HG02678 (cell line): Measurements from ENCODE around the gene BLOC1S4.
"Not testable (repeated sequence)": the region's sequence is repeated elsewhere in the genome, so short reads cannot be mapped to it uniquely, and the experiment has no call there.

Experiments used
- ATAC-seq: cut with Tn5 transposase; IDR thresholded peaks from one replicate; pipeline ENCODE4 v1.9.1; 2021; ENCODE audit warnings: mild to moderate bottlenecking, moderate library complexity; ENCODE audit not compliant: unreplicated experiment

The BLOC1S4 gene, protein sequence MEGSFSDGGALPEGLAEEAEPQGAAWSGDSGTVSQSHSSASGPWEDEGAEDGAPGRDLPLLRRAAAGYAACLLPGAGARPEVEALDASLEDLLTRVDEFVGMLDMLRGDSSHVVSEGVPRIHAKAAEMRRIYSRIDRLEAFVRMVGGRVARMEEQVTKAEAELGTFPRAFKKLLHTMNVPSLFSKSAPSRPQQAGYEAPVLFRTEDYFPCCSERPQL

DNA sequence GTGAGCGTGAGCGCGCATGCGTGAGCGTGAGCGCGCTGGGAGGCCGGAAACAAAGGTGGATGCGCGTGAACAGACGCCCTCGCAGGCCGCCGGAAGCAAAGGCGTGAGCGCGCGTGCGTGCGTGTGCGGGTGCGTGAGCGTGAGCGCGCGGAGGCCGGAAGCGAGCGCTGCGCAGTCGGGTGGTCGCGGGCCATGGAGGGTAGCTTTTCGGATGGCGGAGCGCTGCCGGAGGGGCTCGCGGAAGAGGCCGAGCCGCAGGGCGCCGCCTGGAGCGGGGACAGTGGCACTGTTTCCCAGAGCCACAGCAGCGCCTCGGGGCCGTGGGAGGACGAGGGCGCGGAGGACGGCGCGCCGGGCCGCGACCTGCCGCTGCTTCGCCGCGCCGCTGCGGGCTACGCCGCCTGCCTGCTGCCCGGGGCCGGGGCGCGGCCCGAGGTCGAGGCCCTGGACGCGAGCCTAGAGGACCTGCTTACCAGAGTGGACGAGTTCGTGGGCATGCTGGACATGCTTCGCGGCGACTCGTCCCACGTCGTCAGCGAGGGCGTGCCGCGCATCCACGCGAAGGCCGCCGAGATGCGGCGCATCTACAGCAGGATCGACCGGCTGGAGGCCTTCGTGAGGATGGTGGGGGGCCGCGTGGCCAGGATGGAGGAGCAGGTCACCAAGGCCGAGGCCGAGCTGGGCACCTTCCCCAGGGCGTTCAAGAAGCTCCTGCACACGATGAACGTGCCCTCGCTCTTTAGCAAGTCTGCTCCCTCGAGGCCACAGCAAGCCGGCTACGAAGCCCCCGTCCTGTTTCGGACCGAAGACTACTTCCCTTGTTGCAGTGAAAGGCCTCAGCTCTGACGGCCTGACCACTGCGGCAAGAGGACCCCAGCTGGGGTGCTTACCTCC lies at the start of gene BLOC1S4:
TSS of gene BLOC1S4 (plus strand) at position 157 of the 894 bp plus-strand sequence. CDS start at position 193, 36 bp downstream.
- ATAC-seq: peak; percentile 91

DNA sequence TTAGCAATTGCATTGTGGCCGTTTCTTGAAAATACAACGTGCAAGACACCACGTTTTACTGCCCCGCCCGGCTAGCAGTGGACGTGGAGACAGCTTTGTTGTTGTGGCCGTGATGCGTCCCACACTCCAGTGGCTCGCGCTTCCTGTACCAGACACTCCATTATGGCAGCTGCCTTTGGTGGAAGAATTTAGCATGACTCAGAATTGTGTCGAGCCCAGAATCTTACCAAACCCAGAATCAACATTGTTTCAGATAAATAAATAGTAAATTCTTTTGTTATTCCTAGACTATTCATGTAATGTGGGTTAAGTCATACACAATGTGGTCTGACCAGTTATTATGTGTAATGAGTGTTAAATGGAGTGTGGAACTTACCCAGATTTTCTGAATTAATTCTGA lies 47.6 kb upstream of the BLOC1S4 start:
- no peak for ATAC-seq

DNA sequence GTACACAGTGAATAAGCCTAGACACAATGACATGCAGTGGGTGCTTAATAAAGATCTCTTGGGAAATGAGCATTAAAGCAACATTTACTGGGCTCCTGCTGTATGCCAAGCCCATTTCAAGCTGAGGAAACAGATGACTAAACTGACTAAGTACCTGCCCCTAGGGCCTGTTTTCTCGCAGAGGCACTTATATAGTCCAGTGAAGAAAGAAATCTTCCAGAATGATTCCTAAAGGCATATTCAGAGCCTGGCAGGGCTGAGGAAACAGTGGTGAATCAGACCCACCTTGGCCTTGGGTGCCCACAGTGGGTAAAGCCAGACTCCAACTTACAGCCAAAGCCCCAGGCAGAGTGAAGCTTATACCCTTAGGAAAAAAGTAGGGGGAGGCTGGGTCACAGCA lies 44.3 kb upstream of the BLOC1S4 start:
- no peak for ATAC-seq

DNA sequence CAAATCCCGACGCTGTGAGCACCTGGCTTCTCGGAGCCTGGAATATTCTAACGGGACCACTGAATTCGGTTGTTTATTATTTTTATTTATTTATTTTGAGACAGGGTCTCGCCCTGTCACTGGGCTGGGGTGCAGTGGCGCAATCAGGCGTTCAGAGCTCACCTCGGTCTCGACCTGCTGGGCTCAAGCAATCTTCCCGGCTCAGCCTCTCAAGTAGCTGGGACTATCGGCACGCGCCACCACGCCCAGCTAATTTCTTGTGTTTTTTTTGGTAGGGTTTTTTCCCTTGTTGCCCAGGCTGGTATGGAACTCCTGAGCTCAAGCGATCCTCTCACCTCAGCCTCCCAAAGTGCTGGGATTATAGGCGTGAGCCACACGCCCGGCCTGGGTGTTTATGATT lies 43.8 kb upstream of the BLOC1S4 start:
- no peak for ATAC-seq

DNA sequence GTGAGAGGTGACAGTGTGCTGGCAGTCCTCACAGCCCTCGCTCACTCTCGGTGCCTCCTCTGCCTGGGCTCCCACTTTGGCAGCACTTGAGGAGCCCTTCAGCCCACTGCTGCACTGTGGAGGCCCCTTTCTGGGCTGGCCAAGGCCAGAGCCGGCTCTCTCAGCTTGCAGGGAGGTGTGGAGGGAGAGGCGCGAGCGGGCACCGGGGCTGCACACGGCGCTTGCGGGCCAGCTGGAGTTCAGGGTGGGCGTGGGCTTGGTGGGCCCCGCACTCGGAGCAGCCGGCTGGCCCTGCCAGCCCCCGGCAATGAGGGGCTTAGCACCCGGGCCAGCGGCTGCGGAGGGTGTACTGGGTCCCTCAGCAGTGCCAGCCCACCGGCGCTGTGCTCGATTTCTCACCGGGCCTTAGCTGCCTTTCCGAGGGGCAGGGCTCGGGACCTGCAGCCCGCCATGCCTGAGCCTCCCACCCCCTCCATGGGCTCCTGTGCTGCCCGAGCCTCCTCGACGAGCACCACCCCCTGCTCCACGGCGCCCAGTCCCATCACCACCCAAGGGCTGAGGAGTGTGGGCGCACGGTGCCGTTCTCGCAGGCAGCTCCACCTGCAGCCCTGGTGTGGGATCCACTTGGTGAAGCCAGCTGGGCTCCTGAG lies 43.3 kb upstream of the BLOC1S4 start:
- ATAC-seq: not testable (repeated sequence)

DNA sequence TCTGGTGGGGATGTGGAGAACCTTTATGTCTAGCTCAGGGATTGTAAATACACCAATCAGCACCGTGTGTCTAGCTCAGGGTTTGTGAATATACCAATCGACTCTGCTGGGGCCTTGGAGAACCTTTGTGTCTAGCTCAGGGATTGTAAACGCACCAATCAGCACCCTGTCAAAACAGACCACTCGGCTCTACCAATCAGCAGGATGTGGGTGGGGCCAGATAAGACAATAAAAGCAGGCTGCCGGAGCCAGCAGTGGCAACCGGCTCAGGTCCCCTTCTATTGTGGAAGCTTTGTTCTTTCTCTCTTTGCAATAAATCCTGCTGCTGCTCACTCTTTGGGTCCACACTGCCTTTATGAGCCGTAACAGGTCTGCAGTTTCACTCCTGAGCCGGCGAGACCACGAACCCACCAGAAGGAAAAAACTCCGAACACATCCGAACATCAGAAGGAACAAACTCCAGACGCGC lies 42.7 kb upstream of the BLOC1S4 start:
- ATAC-seq: not testable (repeated sequence)

DNA sequence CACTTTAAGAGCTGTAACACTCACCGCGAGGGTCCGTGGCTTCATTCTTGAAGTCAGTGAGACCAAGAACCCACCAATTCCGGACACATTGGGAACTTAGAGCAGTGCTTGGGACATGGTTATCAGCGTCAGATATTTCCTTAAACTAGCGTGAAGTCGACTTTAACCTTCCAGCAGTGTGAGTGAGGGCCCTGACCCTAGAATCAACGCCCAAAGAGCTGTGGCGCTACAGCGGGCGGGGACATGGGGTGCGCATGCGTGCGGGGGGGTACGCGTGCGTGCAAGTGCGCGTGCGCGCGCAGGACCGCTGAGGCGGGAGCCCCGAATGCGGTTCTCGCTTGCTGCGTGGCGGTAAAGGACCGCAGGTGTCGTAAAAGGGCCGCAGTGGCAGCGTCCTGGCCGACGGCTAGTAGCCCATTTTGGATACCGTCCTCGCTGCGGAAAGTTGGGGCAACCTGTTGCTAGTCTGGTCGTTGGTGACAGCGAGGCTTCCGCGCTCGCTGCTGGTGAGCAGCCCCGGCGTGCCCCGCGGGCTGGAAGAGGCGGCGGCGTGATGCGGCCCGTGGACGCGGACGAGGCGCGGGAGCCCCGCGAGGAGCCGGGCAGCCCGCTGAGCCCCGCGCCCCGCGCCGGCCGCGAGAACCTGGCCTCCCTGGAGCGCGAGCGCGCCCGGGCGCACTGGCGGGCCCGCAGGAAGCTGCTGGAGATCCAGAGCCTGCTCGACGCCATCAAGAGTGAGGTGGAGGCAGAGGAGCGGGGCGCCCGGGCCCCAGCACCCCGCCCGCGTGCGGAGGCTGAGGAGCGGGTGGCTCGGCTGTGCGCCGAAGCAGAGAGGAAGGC lies 42.1 kb upstream of the BLOC1S4 start:
- ATAC-seq: peak; percentile 77

DNA sequence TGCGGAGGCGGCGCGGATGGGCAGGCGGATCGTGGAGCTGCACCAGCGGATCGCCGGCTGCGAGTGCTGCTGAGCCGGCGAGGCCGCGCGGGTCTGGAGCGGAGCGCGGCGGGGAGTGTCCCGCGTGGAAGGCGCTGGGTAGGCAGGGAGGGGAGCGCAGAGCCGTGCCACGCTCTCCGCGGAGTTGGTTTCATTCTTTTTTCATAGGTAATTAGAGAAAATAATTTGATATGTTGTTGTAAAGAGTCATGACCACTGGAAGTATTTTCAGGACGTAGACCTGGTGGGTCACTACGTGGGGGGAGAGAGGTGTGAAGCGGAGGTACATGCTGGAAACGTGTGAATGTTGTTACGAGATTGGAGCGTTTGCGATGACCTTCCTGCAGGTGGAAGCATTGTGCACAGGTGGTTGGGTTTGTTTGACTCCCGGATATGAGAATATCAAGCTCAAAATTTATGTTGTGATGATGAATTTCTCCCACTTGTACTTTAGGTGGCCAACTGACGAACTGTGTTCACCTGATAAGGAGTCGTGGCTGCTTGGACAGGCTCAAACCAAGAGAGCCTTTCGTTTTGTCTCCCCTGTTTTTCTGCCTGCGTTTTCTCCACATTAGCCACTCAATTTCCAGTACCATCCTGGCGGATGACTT lies 41.3 kb upstream of the BLOC1S4 start:
- ATAC-seq: peak; percentile 39

DNA sequence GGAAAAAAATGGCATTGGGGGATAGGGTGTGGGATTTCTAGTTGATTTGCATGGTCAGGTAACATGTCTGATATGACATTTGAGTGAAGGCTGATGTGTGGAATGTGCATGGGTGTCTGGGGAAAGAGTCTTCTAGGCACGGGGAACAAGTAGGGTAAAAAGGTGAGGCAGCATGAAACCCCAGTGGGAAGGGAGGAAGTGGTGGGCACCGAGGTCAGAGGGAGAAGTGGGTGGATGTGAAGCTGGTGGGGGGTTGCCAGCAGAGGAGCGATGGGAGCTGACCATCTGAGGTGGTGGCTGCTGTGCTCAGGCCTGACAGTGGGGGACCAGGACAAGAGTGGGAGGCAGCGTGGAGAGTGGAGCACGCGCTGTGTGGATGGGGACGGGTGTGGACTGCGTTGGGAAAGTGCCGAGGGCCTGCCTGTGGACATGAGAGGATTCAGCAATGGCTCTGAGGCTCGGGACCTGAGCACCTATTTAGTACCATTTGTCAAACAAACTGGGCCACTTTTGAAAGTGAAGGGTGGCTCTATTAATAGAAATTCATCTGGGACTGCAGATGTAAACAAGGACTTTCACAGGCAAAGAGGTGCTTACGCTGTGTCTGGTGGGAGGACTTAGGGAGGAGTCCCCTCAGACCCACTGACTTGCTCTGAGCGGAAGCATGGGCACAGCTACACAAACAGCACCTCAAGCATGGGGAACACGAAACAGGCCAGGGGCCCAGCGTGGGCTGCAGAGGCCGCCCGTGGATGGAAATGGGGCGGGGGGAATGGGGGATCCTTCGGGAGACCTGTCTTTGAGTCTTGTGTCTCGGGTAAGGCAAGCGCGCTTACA lies 39.0 kb upstream of the BLOC1S4 start:
- no peak for ATAC-seq

DNA sequence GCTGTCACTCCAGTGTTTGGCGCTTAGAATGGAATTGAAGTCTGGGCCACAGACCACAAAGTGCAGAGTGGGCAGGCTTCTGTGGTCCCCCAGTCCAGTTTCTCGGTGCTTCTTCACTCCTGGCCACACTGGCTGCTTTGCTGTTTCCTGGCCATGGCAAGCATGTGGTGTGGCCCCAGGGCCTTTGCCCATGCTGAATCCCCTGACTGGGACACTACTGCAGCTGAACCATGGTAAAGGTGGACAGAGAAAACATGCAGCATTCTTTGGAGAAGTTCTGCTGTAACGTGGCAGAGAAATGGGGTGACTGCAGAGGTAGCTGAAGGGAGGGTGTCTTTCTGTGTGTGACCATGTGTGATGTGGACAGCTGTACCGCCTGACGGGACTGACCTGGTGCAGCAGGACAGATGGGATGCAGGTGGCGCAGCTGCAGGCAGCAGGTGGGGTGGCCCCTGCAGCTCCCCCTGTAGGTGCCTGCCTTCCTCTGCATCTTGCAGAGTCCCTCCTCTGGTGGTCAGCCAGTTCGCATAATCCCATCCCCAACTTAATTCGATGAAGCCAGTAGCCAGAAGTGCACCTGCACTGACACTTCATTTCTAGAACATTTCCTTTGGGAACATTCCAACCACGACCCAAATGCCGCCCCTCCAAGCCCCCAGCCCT lies 35.5 kb upstream of the BLOC1S4 start:
- ATAC-seq: no peak

DNA sequence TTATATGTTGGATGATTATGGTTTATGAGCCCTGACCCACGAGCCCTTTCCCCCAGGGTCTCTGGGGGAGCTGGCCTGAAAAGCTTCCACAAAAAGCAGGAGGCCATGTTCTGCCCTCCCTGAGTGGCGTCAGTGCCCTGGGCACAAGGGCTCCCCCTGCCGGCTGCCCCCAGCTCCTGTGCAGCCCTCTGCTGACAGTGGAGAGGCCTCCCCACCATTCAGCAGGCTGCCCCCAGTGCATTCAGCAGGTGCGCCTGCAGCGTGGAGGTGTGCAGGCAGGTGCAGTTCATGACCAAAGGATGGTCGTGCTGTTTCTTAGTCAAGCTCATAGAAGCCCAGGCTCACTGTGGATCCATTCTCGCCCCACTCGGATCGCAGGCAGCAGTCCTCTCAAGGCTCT lies 34.8 kb upstream of the BLOC1S4 start:
- ATAC-seq: no peak

DNA sequence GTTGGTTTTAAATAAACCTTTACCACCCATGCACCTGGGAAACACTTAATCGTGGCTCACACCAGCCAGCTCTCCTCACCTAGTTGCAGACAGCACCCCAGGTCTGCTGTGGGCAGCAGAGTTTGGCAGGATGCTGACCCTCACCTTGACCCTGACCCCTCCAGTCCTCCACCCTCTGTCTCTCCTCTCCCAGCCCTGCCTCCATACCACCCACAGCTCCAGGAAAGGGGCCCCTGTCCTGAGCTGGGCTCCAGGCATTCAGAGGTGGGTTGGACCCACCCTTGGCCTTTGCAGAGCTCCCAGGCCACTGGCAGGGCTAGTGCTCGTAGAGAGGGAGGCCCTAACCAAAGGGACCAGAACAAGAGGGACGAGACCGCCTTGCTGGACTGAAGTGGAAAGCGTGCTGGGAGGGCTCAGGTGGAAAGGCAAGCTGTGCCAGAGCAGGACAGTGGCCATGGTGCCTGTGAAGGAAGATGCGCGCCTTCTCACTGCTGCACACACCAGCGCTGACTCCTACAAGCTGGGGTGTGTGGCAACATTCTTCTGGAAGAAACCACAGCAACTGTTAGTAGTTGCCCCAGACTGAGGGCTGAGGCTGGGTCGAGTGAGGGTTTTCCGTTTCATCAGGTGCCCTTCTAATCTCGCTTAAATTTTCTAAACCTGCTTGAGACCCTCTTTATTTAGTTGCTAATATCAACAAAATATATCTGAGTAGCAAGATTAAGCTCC lies 32.9 kb upstream of the BLOC1S4 start:
- ATAC-seq: no peak

DNA sequence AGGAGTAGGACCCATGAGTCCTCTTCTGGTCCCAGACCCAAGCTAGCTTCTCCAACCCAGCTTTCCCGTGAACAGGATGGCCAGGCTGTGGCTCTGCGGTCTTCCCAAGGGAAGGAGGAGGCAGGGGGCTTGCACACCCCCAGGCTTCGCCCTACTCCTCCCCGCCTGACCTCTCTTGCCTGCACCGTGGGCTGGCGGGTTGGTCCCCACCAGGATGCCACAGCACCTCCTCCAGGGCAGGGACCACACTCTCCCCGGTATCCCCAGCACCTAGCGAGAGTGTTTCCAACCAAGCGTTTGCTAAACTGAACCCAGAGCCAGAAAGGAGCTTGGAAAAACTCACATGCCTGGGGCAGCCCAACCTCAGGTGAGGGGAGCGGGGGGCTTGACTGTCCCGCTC lies 31.3 kb upstream of the BLOC1S4 start:
- no peak for ATAC-seq

DNA sequence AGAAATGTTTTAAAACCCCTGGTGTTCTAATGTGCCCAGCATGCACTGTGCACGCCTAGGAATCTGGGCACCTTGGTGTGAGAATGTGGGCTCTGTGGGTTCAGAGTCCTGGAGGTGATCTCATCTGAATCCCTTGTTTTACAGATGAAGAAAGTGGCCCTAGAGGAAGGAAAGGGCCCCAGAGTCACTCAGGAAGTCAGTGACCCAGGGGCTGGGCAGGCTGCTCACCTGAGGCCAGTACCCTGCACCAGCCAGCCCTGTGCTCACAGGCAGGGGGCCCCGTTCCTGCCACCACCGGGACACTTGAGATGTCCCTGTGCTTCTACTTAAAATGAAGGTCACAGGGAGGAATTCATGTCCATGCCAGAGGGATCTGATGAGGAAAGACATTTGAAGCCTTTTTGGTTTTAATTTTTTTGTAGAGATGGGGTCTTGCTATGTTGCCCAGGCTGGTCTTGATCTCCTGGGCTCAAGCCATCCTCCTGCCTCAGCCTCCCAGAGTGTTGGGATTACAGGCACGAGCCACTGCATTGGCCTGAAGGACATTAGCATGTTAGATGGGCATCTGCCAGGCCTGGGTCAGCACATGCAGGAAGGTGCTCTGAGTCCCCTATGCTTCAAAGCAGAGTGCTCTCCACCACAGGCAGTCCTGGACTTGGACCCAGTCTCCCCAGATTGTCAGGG lies 29.7 kb upstream of the BLOC1S4 start:
- no peak for ATAC-seq

DNA sequence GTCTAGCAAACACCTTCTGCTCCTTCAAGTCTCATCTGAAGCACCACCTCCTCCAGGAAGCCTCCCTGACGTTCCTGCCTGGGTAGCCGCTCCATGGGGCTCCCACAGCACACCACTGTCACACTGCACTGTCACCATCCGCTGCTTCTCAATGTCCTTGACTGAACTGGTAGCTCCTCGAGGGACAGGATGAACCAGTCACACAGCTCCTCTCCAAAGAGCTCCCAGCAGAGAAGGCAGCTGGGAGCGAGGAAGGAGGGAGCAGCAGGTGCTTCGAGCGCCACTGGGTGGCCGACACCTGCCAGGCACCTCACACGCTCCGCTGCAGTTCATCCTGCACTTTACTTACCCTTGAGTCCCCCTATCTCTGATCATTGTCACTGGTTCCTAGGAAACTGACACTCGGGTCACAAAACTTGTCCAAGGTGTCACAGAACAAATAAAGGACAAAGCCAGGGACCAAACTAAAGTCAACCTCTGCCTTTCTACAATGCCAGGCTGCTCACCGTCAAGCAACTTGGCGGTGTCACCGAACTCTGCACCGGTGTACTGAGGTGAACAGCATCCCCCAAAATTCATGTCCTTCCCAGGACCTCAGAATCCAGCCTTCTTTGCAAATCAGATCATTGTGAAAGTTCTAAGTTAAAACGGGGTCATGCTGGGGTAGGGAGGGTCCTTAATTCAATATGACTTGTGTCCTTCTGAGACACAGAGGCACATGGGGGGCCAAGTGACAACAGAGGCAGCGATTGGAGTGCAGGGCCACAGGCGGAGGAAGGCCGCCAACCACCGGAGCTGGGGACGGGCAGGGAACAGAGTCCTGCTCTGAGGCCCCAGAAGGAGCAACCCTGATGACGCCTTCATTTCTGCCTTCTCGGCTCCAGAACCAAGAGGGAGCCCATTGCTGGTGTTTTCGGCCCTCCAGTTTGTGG lies 27.8 kb upstream of the BLOC1S4 start:
- no peak for ATAC-seq

DNA sequence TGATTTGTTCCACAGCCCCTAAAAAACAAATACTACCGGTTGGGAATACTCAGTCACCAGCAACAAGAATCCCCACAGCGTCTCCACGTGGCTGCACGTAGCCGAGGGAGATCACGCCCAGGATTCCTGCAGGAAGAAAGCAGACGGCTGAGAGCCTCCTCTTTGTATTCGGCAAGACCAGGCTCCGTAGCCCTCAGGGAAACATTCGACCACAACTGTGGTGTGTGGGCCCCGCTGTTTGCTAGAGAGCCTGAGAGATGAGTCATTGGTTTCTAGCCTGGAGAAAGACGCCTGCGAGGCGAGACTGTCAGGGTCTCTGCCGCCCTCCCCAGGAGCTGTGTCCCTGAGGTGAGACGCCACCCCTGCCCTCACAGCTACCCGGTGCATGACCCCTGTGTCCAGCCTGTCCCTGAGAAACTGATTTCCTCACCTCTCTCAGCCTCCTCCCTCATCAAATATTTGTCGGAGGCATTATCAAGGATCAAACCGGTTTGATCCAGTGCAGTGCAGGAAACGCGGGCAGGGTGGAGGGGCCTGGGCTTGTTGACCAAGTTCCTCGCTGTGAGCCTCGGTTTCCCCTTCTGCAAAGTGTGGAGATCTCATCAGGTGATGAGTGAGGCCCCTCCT lies 27.0 kb upstream of the BLOC1S4 start:
- ATAC-seq: peak; percentile 93
